Dermis microvascular lymphatic vessel endothelial cell (primary cell): ENCODE results near the gene ZNF674. TPM values are rescaled to one million over a fixed set of nuclear protein-coding genes. Genes with fewer than 3 reads are reported as not detected.

ENCODE experiments used
- DNase-seq, 2 donors: peaks; one replicate each; pipeline versions ENCODE4 v3.0.0 to v3.0.0-alpha.2; 2010; ENCODE audit warnings: low read depth in 2 of 2
- total RNA-seq: library from RNA; depleted of rRNA; stranded (reverse); fragments of >200 nt; gene quantifications from 2 replicates; pipeline ENCODE4 v1.2.1, GENCODE V29; 2014

ZNF674 gene
- total RNA-seq: 3.1 and 4.6 TPM in 2 replicates

DNA sequence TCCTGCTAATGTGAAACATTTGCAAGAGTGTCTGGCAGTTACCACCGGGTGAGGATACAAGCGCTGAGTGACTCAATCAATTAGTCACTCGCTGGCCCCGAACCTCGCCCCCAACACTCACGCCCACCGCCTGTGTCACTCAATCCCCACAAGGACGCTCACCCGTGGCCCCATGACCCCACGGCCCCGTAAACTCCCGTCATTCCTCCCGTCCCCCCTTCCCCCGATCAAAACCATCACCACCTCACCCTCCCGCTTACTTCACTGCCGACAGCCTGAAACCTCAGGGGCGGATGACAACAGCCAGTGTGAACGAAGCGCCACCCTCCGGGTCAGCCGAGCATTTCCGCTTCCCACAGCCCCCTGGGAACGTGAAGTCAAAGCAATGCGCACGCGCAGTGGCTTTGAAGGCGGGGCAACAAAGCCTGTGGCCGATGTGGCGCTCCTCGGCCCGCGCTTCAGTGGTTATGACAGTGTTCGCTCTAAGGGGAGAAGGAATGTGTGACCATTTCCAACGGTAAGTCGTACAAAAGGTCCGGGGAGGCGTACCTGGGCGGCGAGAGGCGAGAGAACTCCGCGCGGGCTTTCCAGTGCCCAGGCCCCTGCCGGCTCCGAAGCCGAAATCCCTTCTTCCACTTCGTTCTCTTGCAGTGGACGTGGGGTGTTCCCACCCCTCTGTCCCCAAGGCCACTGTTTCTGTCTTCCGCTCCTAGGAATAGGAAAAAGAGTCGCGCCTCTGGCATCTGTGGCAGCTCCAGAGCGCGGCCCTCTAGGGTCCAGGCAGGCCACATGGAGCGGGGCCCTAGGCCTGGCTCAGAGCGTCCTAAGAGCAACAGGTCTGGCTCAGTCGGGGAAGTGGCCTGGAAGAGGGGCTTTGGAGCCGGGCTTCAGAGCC is at the start of gene ZNF674:
ZNF674 (minus strand) TSS at position 311 of the 895 bp plus-strand sequence. CDS start 3,334 bp downstream, outside the sequence.
- DNase-seq: peak; percentile 87 to 92

DNA sequence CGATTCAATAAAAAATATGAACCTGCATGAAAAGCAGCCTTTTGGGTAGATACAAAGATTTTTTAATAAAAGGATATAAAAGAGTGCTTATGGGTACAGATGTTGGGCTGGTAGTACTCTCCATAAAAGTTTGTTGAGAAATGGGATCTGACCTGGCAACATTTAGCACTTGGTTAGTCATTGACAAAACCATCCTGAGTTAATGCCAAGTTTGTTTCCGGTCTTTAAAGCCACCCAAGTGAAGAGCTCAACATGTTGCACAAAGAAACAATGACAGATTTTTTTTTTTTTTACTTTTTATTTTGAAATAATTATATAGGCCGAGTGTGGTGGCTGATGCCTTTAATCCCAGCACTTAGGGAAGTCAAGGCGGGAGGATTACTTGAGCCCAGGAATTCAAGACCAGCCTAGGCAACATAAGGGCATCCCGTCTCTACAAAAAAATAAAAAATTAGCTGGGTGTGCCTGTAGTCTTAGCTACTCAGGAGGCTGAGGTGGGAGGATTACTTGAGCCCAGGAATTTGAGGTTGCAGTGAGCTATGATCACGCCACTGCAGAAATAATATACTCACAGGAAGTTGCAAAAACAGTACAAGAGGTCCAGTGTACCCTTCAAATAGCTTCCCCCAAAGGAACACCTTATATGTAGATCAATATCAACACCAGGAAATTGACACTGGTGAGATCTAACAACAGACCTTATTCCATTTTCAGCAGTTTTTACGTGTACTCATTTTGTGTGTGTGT is 44.9 kb upstream of the ZNF674 start:
- DNase-seq: peak; percentile 58 to 66

GRCh38 chrX:46588263-46588662 is 43.0 kb upstream of the ZNF674 start:
- peak in 1 of 2 donors; percentile 73 for DNase-seq

DNA sequence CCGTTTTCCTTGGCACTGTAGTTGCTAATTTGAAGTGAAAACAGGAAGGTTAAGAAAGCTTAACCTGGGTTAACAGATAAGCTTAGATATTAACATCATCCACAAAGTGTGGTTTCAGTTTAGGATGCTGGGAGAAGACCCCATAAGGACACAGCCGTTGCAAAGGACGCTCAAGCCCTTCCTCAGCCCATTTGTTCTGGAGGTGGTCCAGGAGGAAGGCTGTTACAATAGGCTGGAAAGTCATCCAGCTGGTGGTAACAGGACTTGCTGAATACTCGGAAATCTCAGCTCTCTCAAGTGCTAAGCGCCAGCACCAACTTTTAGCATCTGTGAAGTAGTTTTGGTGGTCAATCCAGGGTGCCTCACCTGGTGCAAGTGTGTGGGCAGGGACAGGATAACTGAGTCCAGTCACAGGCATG is 42.5 kb upstream of the ZNF674 start:
- DNase-seq: peak in 1 of 2 donors; percentile 74

DNA sequence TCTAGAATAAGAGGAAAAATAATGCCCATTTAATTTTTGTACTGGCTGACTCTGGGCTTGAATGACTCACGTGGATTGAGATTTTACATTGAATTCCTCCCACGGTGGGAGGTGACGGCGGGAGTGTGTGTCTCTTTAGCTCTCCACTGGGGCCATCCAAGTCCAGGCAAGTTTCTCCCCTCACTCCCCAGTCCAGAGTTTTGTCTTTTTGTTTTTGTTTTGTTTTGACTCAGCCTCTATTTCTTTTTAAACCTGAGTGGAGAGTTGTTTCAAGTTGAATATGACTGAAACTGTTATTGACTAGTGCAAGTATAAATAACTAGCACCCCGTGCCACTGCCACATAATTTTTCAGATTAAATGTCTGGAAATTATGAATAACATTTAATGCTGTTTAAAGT is 41.9 kb upstream of the ZNF674 start:
- peak in 1 of 2 donors; percentile 72 for DNase-seq

DNA sequence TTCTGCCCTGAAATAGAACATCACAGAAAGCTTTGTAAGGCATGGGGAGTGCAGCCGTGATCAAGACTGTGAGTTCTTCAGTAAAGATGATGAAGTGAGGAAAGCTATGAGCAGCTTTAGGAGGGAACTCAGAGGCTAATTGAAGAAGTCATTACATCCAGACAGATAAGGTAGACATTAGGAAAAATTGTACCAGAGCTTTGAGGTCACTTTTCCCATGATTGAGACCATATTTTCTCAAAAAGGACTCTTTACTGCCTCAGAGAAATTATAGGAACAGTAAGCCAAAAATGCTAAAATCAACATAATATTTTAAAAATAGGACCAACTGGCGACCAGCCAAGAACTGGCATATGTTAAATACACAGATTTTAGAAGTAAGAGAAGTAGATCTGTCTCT is 39.5 kb upstream of the ZNF674 start:
- DNase-seq: no peak

DNA sequence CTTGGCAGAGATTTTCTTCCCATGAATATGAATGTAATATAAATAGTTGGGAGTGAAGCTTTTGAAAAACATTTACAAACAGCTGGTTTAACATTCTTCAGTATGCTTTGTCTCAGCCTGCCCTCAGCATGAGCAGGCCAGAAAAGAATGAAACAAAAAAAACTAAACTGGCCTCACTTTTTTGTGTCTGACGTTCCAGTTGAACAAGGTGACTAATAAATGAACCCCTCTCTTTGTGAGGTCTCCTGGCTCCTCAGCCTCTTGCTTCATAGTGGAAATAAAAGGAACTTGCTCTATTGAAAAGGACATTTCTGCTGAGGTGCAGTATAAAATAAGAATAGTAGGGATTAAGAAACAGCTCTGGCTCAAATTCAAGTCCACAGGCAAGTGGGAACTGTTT is 37.7 kb upstream of the ZNF674 start:
- DNase-seq: peak in 1 of 2 donors; percentile 54

GRCh38 chrX:46582325-46582724 is 37.1 kb upstream of the ZNF674 start:
- peak in 1 of 2 donors; percentile 45 for DNase-seq

DNA sequence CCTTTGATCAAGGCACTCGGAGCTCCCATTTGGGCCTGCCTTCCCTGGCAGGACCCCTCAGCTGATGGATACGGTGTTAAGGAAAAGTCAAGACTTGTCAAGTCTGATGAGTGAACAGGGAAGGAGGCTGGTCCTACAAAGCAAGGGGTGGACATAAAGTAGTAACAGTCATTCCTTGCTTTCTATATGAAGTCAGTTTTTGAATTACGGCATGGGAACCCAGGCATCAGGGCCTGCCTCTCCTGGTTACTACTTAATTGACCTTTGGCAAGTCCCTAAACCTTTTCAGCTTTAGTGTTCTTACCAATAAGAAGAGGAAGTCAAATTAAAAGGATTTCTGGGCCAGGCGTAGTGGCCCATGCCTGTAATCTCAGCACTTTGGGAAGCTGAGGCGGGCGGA is 35.4 kb upstream of the ZNF674 start:
- DNase-seq: no peak

DNA sequence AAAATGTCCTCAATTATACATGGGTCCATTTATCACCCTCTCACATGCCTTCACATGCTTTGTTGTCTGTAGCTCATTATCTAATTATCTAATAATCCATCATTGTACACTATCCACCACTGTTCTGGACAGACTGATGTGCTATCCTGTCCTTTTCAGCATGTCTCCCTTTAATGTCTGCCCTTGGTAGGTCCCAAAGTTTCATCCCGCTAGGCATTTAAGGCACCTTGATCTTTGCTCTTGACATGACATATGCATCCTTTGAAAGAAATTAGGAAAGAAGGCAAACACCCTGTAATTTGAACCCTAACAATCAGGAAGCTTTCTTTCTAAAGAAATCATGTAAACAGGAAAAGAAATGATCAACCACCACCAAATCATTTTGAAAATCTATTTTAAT is 34.0 kb upstream of the ZNF674 start:
- no peak for DNase-seq

DNA sequence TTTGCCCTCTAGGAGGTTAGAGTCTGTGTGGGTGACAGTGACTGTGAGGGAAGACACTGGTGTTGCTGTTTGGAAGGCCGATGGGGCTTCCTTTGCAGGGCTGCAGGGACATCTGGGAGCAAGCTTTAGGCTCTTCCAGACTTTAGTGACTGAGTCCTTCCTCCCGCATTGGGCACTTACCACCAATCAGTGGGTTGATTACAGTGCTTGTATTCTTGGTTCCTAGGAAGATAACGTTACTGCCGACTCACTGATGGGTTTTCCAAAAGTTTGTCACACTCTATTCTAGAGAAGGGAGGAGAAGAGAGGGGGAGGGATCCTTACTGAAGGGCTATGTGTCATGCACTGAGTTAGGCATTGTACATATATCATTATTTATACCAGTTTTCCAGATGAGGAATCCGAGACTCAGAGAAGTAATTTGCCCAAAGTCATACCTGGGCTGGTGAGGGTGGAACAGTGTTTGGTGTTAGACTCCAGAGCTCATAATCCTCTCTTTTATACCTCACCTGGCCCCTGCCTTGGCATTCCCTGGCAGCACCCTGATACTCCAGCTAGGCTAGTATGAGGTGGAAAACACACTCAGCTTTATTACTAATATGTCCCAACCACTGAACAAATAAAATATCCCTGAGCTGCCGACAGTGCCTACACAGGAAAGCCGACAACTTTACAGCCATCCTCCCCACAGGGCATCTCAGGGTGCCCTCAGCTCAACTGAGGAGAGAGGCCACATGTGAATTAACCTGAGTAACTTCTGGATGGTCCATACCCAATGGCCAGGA is 32.2 kb upstream of the ZNF674 start:
- no peak for DNase-seq

- peak in 1 of 2 donors; percentile 32 for DNase-seq
Measured at GRCh38 chrX:46576458-46576857, 31.2 kb upstream of the ZNF674 start.

DNA sequence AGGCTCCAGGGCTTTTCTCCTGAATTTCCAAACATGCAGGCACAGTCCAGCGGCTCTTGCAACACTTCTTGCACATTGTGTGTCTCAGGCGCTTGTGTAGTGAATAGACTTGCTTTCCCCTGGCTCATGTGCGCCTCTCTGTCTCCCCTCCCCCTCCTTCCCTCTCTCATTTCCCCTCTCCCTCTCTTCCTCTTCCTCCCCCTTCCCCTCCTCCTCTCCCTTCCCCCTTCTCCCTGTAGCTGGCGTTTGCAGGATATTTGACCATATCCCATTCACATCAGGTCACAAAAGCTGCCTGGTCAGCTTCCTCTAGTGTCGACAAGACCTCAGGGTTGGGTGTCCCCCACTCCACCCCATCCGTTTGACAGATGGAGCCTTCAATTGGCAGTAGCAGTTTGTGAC is 30.8 kb upstream of the ZNF674 start:
- peak in 1 of 2 donors; percentile 27 for DNase-seq

DNA sequence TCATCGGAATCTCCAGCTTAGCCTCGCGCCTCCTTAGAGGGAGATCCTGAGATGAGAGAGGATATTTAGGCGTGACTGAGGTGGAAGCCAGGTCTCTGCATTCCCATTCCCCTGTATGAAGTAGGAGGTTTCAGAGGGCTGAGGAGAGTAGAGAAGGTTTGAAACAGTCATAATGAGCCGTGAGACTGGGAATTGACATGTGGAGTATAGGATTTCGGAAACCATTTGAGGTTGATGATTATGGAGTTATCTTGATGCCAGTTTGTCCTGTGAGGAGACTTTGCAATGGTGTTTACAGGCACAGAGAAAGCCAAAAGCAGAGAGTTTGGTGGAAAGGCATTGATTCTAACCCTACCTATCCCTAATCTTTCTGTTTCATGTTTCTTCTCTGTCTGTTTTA is 30.4 kb upstream of the ZNF674 start:
- DNase-seq: no peak

DNA sequence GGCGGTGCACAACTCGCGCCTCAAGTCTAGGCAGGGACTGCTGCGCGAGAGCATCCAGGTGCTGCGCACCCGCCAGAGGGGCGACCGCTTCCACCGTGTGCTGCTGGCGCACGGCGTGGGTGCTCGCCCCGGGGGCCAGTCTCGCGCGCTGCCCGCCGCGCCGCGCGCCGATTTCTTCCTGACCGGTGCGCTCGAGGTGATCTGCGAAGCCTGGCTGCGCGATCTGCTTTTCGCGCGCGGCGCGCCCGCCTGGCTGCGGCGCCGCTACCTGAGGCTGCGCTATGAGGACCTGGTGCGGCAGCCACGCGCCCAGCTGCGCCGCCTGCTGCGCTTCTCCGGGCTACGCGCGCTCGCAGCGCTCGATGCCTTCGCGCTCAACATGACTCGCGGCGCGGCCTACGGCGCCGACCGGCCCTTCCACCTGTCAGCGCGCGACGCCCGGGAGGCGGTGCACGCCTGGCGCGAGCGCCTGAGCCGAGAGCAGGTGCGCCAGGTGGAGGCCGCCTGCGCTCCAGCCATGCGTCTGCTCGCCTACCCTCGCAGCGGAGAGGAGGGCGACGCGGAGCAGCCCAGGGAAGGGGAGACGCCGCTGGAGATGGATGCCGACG is 29.7 kb upstream of the ZNF674 start:
- DNase-seq: peak in 1 of 2 donors; percentile 50

GRCh38 chrX:46573892-46574773 is 28.9 kb upstream of the ZNF674 start:
- peak in 1 of 2 donors; percentile 49 for DNase-seq

DNA sequence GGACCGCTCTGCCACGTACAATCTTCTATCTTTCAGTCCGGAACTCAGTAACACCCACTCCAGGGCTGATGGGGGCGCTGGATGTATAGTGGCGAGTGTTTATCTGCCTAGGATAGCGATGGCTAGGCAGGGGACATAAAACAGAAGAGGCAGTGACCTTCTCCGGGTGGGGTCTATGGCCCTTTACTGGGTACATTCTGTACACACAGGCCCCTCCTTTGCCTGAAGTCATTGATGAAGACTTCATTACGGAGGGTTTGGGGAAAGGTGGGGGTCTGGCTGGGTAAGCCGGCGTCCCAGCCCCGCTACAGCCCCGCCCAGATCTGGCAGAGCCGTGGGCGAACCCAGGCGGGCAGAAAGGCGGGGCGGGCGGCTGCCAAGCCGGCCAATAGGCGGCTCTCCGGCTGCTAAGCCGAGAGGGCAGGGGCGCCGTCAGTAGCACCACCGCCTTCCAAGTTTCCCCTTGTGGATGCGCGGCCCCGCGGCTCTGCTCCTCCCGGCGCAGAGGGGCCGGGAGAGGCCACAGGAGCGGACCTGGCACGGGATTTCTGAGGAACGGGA is 28.2 kb upstream of the ZNF674 start, which contains the start of gene CHST7:
CHST7 (plus strand) TSS at position 435 of the 561 bp plus-strand sequence. CDS start 167 bp downstream, outside the sequence.
- DNase-seq: peak; percentile 59 to 80

DNA sequence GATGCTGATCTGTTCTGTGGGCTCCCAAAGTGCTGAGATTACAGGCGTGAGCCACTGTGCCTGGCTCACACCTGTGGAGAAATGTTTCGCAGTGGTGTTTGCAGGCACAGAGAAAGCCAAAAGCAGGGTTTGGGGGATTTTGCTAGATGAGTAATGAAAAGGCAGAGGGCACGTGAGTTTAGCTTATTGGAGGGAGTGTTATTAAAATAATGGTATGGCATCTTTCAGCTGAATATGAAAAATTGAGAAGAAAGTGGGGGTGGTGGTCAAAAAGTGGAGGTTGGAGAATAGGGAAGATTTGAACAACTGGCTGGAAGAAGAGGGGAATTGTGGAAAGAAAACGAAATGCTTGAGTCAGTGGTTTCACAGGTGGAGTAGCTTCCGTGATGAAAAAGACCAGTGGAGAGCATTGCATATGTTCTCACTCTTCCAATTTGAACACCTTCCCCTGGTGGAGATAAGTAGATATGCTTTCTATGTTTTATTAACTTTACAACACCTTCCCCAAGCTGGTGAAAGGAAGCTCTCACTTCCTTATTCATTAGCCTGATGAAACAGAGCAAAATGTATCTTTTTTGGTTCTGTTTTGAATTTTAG is 27.2 kb upstream of the ZNF674 start:
- no peak for DNase-seq
